ENCODE results near the gene ZC3H18.
A peak's percentile ranks its signal among the peaks of the same experiment; 100 is the strongest.

The ZC3H18 gene

DNA sequence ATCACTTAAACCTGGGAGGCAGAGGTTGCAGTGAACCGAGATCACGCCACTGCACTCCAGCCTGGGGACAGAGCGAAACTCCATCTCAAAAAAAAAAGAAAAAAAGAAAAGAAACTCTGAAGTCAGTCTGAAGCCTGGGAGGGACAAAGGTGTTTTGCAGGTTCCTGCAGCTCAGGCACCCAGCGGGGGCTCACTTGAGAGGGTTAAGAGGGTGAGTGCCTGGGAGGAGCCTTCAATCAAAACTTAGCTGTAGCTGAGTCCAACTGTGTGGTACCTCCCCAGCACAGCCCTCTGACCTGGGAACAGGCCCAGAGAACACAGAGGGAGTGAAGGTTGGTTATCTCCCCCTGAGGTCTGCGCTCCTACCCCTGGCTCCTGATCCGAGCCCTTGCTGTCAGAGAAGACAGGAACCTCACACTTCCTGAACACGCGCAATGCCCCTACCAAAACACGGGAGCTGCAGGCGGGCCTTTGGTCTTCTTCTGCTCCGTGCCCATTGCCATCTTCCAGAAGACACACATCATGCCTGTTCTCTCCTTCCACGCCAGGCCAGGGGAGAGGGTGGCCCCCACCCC is 20.4 kb upstream of the ZC3H18 start:
- no peak for DNase-seq (ENCODE audit: low spot score)

DNA sequence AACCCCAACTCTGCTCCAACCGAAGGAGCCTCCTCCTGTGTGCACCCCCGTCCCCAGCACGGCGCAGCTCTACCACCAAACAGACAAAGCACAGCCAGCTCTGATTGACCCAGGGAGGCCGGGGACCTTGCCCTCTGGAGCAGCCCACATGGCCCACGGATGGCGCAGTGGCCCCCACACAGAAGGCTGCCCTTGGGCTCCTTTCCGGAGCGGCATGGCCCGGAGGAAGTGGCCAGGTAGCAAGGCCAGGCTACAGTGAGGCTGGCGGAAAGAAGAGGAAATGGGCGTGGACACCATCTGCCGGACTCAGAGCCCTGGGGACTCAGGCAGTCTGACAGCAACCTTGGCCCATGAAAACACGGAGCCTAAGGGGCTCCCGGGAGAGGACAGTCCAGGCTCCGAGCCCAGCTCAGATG is 19.9 kb upstream of the ZC3H18 start:
- DNase-seq (ENCODE audit: low spot score) = no peak

DNA sequence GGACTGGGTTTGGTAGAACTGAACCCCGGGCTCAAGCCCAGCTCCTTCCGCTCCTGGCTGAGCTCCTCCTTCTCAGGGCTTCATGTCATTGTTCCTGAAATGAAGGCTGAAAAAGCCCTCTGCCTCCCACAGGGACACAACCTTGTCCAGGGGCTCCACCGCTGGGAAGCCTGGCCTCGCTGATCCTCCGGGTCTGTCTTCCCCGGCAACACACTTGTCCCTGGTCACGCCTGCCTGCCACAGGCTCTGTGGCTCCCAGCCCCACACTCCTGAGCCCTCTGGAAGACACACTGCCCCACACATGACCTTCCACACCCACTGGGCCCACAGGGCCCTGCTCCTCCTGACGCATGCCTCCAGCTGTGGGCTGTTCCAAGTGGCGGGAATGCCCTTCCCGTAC is 18.0 kb upstream of the ZC3H18 start:
- no peak for DNase-seq (ENCODE audit: low spot score)

DNA sequence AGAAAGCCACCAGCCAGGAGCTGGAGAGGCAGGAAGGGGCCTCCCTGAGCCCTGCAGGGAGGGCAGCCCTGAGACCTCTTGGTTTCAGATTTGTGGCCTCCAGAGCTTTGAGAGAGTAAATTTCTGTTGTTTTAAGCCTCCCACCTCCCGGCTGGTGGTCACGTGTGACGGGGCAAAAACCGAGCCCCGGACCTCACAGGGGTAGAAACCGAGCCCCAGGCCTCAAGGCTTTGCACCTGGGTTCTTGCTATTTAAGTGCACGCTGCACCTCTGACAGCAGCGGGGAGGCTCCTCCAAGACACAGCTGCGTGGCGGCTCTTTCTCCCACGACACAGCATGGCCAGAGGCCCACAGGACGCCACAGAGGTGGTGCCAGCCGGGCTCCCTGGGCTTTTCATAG is 17.4 kb upstream of the ZC3H18 start:
- DNase-seq (ENCODE audit: low spot score) = no peak

DNA sequence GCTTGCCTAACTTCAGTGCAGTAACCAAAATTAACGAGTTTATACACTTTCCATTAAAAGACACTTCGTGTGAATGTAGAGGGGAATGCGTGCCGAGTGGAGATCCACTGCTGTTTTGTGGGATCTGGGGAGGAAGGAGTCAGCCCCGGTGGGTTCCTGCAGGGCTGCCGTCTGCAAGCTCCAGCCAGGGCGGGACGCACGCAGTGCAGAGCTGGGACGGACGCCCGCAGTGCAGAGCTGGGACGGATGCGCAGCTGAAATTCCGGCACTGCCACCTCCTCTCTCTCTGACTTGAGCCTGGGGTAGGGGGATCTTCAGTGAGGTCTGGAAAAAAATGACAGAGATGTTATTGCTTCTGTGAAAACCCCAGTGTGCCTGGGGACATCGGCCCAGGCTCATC is 16.5 kb upstream of the ZC3H18 start:
- no peak for DNase-seq (ENCODE audit: low spot score)

DNA sequence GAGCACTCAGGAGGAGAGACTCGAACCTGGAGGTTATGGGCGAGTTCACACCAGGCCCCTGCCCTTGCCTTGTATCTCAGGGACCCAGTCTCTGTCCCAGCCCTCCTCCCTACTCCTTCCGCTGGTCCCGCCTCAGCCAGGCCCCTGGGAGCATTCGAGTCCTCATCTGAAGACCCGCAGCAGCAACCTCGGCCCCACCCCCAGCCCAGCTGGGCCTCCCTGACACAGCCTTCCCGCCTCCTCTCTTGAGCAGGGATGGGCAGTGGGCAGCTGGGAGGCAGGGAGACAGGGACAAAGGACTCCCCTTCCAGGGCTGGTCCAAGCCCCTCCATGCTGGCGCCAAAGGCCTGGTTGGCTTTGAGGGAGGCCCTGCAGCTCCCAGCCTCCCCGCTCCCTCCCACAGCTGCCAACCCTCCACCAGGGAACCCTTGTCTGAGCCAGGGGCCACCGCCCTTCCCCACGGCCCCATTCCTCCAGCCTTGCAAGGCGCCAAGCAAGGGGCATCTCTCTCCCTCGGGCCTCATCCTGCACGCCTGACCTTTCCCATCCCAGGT is 15.4 kb upstream of the ZC3H18 start:
- no peak for DNase-seq (ENCODE audit: low spot score)

DNA sequence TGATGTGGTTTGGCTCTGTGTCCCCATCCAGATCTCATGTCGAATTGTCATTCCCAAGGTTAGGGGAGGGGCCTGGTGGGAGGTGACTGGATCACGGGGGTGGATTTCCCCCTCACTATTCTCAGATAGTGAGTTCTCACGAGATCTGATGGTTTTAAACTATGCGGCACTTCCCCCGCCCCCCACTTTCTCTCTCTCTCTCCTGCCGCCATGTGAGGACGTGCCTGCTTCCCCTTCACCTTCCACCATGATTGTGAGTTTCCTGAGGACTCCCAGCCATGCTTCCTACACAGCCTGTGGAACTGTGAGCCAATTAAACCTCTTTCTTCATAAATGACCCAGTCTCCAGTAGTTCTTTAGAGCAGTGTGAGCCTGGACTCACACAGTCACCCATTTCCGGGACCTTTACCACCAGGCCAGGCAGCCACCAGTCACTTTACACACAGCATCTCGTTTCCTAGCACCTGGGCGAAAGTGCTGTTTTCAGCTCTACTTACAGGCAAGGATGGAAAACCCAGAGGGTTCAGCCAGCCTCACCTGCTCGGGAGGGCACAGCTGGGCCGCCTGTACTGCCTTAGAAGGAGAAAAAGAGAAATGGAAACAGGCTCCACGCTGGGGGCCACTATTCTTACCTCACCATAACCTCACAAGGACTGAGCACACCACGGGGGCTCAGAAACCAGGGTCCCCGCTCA is 13.8 kb upstream of the ZC3H18 start:
- DNase-seq (ENCODE audit: low spot score) = no peak

DNA sequence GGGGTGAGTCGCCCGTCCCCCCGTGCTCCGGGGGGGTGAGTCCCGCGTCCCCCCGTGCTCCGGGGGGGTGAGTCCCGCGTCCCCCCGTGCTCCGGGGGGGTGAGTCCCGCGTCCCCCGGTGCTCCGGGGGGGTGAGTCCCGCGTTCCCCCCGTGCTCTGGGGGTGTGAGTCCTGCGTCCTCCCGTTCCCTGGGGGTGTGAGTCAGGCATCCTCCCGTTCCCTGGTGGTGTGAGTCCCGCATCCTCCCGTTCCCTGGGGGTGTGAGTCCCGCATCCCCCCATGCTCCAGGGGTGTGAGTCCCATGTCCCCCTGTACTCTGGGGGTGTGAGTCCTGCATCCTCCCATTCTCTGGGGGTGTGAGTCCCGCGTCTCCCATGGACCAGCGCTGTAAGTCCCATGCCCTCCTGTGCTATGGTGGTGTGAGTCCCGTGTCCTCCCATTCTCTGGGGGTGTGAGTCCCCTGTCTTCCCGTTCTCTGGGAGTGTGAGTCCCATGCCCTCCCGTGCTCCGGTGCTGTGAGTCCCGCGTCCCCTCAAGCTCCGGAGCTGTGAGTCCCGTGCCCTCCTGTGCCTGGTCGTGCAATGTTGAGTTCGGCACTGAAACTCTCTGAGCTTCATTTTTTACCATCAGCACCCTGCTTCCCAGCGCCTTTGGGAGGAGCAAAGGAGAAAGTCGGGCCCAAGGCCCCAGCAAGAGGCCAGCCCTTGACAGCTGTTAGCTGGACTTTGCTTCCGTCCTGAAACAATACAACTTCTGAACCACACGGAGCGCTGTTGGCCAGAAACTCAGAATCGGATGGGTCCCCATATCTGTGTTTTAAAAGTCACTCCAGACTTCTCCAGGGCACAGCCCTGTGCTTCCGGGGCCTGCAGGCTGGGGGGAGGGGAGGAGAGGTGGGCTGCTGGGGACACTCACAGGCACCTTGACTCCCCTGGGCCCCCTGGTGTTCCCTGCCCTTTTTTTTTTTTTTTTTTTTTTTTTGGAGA is 11.5 kb upstream of the ZC3H18 start:
- no peak for DNase-seq (ENCODE audit: low spot score)

DNA sequence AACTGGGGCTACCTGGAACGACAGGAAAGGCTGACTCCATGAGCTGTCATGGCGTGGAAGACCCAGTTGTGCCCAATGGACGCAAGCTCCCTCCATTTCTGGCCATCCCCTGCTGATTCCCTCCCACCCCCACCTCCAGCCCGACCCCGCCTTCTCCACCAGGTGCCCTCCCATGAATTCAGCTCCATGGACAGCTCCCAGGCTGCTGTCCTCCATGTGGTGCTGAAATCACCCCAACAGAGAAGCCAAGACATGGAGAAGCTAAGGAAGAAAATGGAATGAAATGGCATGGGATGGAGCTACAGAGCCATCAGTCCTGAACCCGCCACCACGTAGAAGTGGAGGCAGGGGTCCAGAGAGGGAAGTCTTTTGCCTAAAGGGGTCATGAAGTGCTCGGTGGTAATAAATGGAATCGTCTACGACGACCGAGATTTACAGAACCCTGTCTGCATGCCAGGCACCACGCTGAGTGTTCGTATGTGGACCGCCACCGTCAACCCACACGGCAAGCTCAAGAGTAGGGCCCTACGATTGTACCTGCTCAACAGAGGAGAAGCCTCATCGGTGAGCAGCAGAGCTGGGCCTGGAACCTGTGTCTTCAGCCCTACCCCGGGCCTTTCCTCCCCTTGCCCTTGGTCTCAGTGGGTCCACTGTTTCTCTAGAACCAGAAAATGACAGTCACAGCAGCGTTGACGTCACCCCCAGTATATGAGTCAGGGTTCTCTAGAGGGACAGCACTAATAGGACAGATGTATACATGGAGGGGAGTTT is 9.3 kb upstream of the ZC3H18 start:
- DNase-seq (ENCODE audit: low spot score) = no peak

DNA sequence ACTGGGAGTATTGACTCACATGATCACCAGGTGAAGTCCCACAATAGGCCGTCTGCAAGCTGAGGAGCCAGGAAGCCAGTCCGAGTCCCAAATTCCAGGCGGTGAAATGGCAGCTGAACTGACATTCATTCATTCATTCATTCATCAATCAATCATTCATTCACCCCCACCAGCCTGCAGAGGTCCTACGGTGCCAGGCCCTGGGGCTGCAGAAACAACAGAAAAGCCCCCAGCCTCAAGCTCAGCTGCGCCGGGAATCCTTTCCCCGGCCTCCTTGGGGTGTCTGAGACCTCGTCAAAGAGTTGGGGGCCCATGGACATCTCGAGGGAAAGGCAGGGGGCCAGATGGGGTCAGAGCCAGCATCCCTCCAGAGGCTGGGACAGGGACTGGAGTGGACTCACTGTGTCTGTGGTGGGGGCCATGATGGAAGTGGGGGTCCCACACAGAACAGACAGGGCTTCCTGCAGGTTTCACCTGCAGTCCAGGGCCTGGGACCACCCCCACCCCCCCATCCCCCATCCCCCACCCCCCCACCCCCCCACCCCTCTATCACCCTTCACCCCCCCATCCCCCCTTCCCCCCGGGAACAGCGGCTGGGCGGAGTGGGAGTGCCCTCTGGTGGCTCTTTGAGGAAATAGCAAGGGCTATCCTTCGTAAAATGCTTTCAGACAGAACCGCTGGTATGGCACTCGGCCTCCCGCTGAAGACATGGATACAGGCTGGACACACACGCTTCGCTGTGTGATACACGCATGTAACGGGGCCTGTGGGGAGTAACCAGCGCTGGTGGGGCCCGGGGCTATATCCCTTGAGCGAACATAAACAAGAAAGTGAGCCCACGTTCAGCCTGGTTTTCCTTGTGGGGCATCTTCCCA is 8.5 kb upstream of the ZC3H18 start:
- DNase-seq (ENCODE audit: low spot score) = peak; percentile 53

DNA sequence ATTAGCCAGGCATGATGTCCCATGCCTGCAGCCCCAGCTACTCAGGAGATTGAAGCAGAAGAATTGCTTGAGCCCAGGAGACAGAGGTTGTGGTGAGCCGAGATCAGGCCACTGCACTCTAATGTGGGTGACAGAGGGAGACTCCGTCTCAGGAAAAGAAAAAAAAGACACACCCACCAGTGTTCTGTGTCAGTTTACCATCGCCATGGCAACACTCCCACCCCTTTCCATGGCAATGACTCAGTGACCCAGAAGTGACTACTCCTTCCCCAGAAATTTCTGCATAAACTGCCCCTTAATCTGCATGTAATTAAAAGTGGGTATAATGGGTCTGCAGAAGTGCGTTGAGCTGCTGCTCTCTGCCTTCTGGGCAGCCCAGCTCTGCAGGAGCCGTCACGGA is 4.0 kb upstream of the ZC3H18 start:
- DNase-seq (ENCODE audit: low spot score) = no peak

DNA sequence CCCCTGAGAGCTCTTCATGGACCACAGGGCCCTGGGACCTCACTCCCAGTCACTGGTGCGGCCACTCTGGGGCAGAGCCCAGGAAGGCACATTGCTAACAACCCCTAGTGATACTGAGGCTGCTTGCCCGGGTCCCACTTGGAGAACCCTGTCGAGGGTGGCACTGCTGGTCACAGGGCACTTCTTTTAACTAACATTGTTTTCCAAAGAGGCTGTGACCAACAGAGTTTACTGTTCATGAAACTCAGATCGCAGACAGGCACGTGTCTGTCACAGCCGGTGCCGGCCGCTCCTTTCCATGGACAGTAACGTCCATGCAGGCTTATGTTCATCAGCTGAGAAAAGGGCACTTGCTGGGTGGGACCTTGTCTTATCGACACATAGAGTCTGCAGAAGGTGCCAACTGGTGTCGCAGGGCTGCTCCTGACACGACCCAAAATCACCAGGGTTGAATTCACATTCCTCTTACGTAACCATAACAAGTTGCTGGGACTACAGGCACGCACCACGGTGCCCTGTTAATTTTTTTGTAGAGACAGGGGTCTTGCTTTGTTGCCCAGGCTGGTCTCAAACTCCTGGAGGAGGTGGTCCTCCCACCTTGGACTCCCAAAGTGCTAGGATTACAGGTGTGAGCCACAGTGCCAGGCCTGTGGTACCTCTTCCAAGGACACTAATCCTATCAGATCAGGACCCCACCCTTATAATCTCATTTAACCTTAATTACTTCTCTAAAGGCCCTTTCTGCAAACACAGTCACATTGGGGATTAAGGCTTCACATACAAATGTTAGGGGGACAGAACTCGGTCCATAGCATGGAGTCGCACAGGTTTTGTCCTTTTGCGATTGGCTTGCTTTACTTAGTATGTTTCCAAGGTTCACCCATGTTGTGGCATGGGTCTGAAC is 1.2 kb upstream of the ZC3H18 start:
- peak; percentile 26 for DNase-seq (ENCODE audit: low spot score)

DNA sequence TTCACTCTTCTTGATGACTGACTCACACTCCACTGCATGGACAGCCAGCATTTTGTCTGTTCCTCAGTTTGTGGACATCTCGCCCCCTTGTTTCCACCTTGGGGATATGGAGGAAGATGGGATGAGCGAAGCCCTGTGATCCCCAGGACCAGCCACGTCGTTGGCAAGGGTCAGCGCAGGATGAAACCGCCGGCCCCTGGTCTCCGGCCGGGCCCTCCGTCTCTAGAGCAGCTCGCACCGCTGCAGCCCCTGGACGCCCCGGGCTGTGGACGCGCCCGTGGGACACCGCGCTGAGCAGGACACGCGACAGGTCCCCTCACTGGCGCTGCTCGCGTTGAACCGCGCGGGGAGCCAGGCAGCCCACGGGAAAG is 604 bp upstream of the ZC3H18 start:
- no peak for DNase-seq (ENCODE audit: low spot score)

DNA sequence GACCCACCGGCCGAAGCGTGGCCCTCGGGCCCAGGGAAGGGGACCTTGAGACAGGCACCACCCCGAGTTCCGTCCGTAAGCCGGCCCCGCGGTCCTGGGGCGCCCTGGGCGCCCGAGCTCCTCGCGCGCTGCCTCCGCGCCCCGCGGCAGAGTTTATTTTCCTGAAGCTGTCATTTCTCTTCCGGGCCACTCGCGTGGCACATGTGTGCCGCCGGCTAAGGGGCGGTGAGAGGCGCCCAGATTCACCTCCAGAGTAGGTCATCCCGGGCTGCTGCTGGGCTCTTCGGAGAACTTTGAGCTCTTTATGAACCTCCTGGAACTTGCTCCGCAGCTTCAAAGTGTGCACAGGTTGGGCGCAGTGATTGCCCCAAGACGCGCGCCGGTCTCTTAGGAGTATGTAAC is 489 bp downstream of the ZC3H18 start:
- peak; percentile 30 for DNase-seq (ENCODE audit: low spot score)

DNA sequence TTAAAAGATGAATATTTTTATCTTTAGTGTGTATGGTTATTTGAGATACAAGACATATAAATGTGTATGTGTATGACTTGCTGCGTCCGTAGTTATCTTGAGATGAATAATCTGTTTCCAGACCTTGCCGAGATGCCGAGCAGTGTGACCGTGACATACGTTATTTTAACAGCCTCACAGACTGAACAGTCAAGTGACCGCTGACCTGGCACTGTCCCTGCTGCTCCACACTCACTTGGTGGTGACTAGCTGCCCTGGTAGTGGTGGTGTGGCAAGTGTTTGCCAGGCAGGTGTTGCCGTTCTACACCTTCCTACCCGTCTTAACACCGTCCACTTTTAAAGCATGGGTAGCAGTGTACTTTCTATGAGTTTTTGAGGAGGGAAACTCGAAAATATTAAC is 5.0 kb downstream of the ZC3H18 start:
- no peak for DNase-seq (ENCODE audit: low spot score)

DNA sequence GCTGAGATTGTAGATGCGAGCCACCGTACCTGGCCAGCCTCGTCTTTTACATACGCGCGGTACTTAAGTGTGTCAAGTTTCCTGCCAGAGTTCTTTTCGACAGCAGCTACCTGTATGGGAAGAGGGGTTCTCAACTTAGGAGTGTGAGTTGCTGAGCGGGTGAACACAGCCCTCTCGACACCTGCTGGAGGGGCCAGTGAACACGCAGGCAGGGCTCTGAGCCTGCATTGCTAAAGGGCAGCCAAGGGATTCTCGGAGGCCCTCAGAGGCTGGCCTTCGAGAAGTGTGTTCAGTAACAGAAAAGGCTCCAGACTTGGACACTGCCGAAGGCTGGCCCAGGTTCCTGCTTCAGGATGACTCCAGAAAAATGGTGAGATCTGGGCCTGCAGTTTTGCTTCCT is 6.1 kb downstream of the ZC3H18 start:
- no peak for DNase-seq (ENCODE audit: low spot score)

DNA sequence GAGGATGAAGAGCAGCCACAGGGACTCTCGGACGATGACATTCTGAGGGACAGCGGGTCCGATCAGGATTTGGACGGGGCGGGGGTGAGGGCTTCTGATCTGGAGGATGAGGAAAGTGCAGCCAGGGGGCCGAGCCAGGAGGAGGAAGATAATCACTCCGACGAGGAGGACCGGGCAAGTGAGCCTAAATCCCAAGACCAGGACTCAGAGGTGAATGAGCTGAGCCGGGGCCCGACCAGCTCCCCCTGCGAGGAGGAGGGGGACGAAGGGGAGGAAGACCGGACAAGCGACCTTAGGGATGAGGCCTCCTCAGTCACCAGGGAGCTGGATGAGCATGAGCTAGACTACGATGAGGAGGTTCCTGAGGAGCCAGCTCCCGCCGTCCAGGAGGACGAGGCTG is 7.0 kb downstream of the ZC3H18 start:
- no peak for DNase-seq (ENCODE audit: low spot score)

DNA sequence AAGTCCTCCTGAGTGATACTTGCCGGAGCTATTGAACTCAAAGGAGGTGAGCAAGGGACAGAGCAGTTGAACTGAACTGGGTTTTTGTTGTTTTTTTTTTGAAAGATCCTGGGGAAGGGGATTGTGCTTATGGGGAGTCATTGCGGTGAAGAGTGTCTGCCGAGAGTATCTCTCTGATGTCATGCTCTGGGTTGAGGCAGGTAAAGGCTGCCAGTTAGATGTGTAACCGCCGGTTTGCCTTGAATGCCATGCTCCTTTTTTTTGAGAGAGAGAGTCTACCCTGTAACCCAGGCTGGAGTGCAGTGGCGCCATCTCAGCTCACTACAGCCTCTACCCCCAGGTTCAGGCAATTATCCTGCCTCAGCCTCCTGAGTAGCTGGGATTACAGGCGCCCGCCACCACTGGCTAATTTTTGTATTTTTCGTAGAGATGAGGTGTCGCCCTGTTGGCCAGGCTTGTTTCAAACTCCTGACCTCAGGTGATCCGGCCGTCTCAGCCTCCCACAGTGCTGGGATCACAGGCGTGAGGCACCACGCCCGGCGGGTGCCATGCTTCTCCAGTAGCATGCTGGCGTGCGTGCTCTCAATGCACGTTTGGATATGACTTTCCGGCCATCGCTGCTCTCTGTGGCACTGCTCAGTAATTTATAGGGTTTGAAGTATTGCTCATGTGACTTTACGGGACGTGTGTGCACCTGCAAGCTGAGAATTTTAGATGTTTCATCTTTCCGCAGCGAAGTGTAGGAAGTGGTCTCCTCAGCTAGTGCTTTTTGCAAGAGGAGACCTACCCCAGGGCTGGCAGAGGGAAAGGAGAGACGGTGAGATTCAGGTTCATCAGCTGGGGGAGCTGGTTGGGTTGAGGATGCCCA is 8.5 kb downstream of the ZC3H18 start:
- DNase-seq (ENCODE audit: low spot score) = no peak

DNA sequence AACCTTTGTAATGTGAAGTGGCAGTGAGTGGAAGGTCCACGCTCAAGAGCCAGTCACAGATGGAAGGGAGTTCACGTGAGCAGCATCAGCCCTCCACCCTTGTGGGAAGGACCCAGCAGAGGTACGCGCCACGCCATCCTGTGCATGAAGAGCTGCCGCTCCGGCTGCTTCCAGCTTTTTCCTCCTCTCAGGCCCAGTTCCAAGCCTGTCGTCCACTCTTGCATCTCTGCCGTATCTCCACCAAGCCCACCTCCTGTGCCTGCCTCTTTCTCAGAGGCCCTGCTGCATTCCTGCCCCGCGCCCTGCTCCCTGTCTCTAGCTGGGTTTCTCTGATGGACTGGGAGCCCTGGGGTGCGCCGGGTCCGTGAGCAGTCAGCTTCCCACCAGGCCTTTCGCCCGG is 10.2 kb downstream of the ZC3H18 start:
- no peak for DNase-seq (ENCODE audit: low spot score)

Data from hematopoietic multipotent progenitor cell treated with erythropoietin and hydrocortisone succinate and interleukin-3 and kit ligand, for 17 days (in vitro differentiated cells).